Activated CD4-positive, alpha-beta T cell treated with anti-CD3 and anti-CD28 coated beads, Interleukin-2, amount 50 U/mL, for 4 hours (primary cell): Measurements from ENCODE around the gene PRR12.

Experiments used
- DNase-seq, 2 experiments: peaks; one replicate each; pipeline ENCODE4 v3.0.0-alpha.2; 2020

PRR12 gene

DNA sequence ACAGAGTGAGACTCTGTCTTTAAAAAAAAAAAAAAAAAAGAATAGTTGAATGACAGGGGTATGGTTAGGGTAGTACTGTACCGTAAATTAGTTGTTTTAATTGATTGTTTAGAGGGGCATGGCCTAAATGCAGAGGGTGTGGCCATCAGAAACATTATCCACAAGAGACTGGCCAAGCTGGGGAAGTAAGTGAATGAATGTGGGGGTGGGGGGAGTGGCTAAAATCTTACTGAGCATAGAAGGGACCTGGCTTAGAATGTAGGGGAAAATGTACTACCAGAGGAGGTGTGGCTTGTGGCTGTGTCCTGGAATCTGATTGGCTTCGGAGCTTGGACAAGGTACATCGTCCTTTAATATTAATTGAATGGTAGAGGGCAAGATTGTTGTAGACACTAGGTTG lies 78.5 kb downstream of the PRR12 start:
- no peak for DNase-seq

DNA sequence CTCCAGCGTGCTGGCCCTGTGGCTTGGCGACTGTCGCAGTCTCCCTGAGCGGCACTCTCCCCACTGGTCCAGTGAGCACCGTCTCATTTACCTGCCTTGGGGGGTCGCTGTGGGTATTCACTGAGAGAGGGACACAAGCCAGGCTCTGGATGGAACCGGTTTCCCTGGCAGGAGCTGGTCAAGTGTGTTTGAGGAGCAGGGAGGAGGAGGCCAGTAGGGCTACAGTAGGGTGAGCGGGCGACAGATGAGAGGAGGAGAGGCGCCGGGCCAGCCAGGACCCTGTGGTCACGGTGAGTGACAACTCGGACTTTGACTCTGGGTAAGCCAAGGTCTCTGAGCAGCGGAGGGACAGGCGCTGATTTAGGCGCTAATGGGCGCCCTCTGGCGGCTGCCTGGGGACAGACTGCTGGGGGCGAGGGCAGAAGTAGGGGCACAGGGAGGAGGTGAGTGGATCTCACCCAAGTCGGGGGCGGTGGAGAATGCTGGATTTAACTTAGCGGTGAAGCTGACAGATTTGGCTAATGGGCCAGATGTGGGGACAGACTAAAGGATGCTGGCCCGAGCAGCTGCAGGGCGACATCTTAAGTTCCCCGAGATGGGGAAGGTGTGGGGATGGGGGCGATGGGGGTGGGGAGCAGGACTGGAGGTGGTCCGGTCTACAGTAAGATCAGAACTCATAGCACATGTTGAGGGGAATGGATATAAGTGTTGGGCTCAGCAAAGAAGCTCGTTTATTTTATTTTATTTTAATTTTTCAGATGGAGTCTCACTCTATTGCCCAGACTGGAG lies 81.3 kb downstream of the PRR12 start:
- DNase-seq = peak; percentile 69 to 73
